Heart right ventricle (tissue), 16 donors: ENCODE data around the gene SLPI. TPM values are rescaled to one million over a fixed set of nuclear protein-coding genes. Genes with fewer than 3 reads are reported as not detected.

ENCODE experiments used
- ATAC-seq, 8 donors: fragments of 200-7000 bp; cut with Tn5 transposase; one replicate each; pipeline ENCODE4 v1.9.1; 2020; ENCODE audit warnings: mild to moderate bottlenecking in 8 of 8, moderate library complexity in 8 of 8, moderate number of reproducible peaks in 1 of 8
- DNase-seq, 2 donors: peaks; one replicate each; pipeline ENCODE4 v3.0.0-alpha.2; 2020
- H3K27ac ChIP-seq, 10 donors: fragments of 200-600 bp; sonication (generic) in 2 of 10; one replicate each; pipeline versions ENCODE4 v1.5.0 to v1.8.0; 2020 to 2022; ENCODE audit warnings: mild to moderate bottlenecking in 3 of 10
- H3K27me3 ChIP-seq, 7 donors: fragments of 200-600 bp; one replicate each; pipeline ENCODE4 v1.8.0; 2021 to 2022; ENCODE audit warnings: mild to moderate bottlenecking in 2 of 7
- H3K36me3 ChIP-seq, 9 donors: fragments of 200-600 bp; sonication (generic) in 1 of 9; one replicate each; pipeline versions ENCODE4 v1.5.0 to v1.8.0; 2020 to 2022; ENCODE audit warnings: mild to moderate bottlenecking in 2 of 9
- H3K4me1 ChIP-seq, 9 donors: fragments of 200-600 bp; sonication (generic) in 1 of 9; one replicate each; pipeline versions ENCODE4 v1.5.0 to v1.8.0; 2020 to 2022; ENCODE audit warnings: mild to moderate bottlenecking in 4 of 9
- H3K4me3 ChIP-seq, 10 donors: fragments of 200-600 bp; sonication (generic) in 2 of 10; one replicate each; pipeline versions ENCODE4 v1.5.0 to v1.8.0; 2020 to 2022; ENCODE audit warnings: mild to moderate bottlenecking in 7 of 10, moderate library complexity in 2 of 10
- H3K9me3 ChIP-seq, 11 donors: fragments of 200-600 bp in 10 of 11; sonication (generic) in 2 of 11; one replicate each; pipeline versions ENCODE4 v1.5.0 to v1.8.0; 2013 to 2022; ENCODE audit warnings: mild to moderate bottlenecking in 2 of 11, control low read depth in 1 of 11, moderate library complexity in 1 of 11
- CTCF ChIP-seq, 9 donors: fragments of 200-600 bp; sonication (generic) in 2 of 9; IDR thresholded peaks; one replicate each; pipeline versions ENCODE4 v1.5.0 to v1.8.0; 2021 to 2022; ENCODE audit warnings: antibody characterized with exemption in 9 of 9, mild to moderate bottlenecking in 5 of 9, moderate library complexity in 1 of 9
- WGBS, 2 donors: extraction: QIAGEN DNeasy Blood & Tissue Kit; methylation state at CpG; one replicate each; pipeline ENCODE4 v1.1.7; 2013; ENCODE audit warnings: inconsistent platforms in 1 of 2; 5-methylcytosine and 5-hydroxymethylcytosine counted together
- intact Hi-C, 10 donors: fragments of 100-400 bp; cut with DNase I; formaldehyde crosslinking; loops; one replicate each; pipeline versions ENCODE4 v1.11.1 to v1.14.2; 2022
- polyA plus RNA-seq, 2 donors: library from polyadenylated mRNA; stranded (reverse); fragments of 200-250 nt; gene quantifications; one replicate each; pipeline ENCODE4 v1.2.3, GENCODE V29; 2013
- total RNA-seq, 10 donors: library from RNA; stranded (reverse); fragmentation: NEBNext Ultra II Directional in 3 of 10; extraction: Animal tissue kit (Norgen Biotek cat#: 25700) in 3 of 10; gene quantifications; one replicate each; pipeline versions ENCODE4 v1.2.1 to v1.2.4, GENCODE V29; 2021 to 2023
- donor health status: Arrhythmogenic right ventricular cardiomyopathy.
- donor health status: ischemic (EF 13 %, LVEDD 7.1; RV severe dilation, severe dysfunction).
- donor health status: healthy with polysubstance abuse.
- donor health status: DM: no; HTN: yes; CAD: no.
- donor health status: DM: no; HTN: no; CAD: no.
- donor health status: ischemic (EF 25% LVEDD 6.9; RV normal size, moderate dysfunction).
- donor health status: ischemic (EF 25% LVEDD 5.7; RV mildly dilated, moderate dysfunction).
- donor health status: healthy.
- donor health status: DM: yes; HTN: yes; CAD: no.
- donor health status: Ischemic cardiomyopathy.
- donor health status: ischemic (EF 35%, LVEDD 5.7; RV mildly dilated, moderate dysfunction).
- donor health status: nonischemic (EF 11% LVEDD 7.7; RV severe dilation, severe dysfunction).
- donor health status: DM: yes; HTN: yes; CAD: no.
- donor health status: PGD.
- donor health status: ischemic (EF 29% LVEDD 5.4; RV normal size, mild dysfunction).
- donor health status: nonischemic (EF 23%, LVEDD 6.1; RV moderate dilation, normal function).

SLPI gene
- total and polyA plus RNA-seq, 12 donors, result 0.43 to 5.1 (median 1.8) TPM; not detected in 4

DNA sequence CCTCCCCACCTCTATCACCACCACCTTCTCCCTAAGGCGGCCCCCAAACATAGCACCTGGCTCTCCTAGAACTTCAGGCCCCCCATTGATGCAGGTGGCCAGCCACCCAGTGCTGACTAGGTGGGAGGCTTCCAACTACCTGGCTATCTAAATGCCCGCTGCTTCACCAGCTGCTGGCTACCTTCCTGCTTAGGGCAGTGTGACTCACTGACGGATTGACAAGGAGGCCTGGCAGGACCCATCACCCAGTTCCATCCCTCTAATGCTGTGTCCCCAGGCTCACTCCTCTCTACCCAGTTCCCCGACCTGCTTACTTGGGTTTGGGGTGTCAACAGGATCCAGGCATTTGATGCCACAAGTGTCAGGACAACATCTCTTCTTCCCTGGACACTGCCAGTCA is 1.1 kb downstream of the SLPI start:
- DNase-seq (no peak), ATAC-seq (no peak)
- no peak overlapping the region for H3K27ac ChIP-seq
- H3K36me3 ChIP-seq, result no peaks in the 10 kb centered on the region
- WGBS, 2 donors, result 83 to 91% methylated on average over 4 of the region's 4 CpGs
- H3K4me3 ChIP-seq, result no peak overlapping the region
- intact Hi-C loops, result no loop called here
- H3K27me3 ChIP-seq, result peaks cover 0 to 43% (median 22%) of the 10 kb centered on the region in 7 donors
- H3K4me1 ChIP-seq, result peaks cover 0 to 19% (median 0%) of the 10 kb centered on the region in 9 donors
- H3K9me3 ChIP-seq, result no peaks in the 10 kb centered on the region
- TF ChIP-seq CTCF (IDR thresholded peaks at IDR 0.05), result no peak

GRCh38 chr20:45251884-45252560 is 2.3 kb downstream of the SLPI start:
- Histone ChIP-seq H3K4me1 (peaks cover 0 to 19% (median 0%) of the 10 kb centered on the region in 9 donors), H3K4me3 (no peak overlapping the region), H3K9me3 (no peaks in the 10 kb centered on the region), H3K27ac (no peak overlapping the region), H3K36me3 (no peaks in the 10 kb centered on the region), H3K27me3 (peaks cover 0 to 49% (median 31%) of the 10 kb centered on the region in 7 donors)
- ATAC-seq (no peak), DNase-seq (no peak)
- 31 to 45% methylated on average over 5 of the region's 5 CpGs for WGBS, 2 donors
- TF ChIP-seq CTCF (IDR thresholded peaks at IDR 0.05), result no peak
- intact Hi-C loops, result no loop called here

DNA sequence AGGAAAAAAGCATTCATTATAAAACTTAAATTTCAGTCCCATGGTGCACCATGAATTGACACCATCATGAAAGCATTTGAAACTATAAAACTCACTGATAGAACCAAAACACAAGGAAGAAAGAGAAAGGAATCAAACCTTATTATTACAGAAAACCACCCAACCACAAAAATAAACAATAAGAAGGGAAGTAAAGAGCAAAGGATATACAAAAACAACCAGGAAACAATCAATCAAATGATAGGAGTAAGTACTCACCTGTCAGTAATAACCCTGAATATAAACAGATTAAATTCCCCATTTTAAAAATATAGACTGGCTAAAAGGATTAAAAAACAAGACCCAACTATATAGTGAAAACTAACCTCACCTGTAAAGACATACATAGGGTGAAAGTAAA is 5.8 kb downstream of the SLPI start:
- Histone ChIP-seq H3K36me3 (no peaks in the 10 kb centered on the region), H3K4me3 (no peak overlapping the region), H3K4me1 (no peaks in the 10 kb centered on the region), H3K27ac (no peak overlapping the region), H3K9me3 (no peaks in the 10 kb centered on the region), H3K27me3 (peaks cover 0 to 71% (median 56%) of the 10 kb centered on the region in 7 donors)
- ATAC-seq, result no peak
- no peak for TF ChIP-seq CTCF (IDR thresholded peaks at IDR 0.05)
- intact Hi-C loops, result no loop called here
- no peak for DNase-seq

DNA sequence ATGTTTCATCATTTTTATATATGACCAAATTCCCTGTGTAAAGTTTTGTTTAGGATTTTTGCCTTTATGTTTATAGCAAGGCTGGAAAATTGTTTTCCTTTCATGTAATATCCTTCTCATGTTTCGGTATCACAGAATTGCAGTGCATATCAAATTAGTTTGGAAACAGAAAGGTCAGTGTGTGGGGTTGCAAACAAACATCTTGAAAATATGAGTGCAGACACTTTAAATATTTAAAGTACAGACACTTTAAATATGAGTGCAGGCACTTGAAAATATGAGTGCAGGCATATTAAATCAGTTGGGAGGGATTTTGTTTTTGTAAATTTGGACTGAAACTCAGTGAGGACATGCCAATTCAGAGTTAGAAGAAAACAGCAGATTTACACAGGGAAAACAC is 6.5 kb downstream of the SLPI start:
- no peaks in the 10 kb centered on the region for H3K4me1 ChIP-seq
- ATAC-seq (no peak), DNase-seq (no peak)
- no peak for TF ChIP-seq CTCF (IDR thresholded peaks at IDR 0.05)
- no peaks in the 10 kb centered on the region for H3K9me3 ChIP-seq
- peaks cover 0 to 69% (median 60%) of the 10 kb centered on the region in 7 donors for H3K27me3 ChIP-seq
- intact Hi-C loops, result no loop called here
- WGBS, 2 donors, result 43 to 78% methylated on average over 1 of the region's 1 CpG
- no peaks in the 10 kb centered on the region for H3K36me3 ChIP-seq
- no peak overlapping the region for H3K4me3 ChIP-seq
- H3K27ac ChIP-seq, result no peak overlapping the region
